Gastroesophageal sphincter (tissue), 3 donors: ENCODE data around the gene TOR1AIP1.
A peak's percentile ranks its signal among the peaks of the same experiment; 100 is the strongest.

Experiments
- EP300 ChIP-seq: sonication (generic); formaldehyde crosslinking; IDR thresholded peaks from one replicate; pipeline ENCODE4 v1.6.1; 2017; ENCODE audit warnings: antibody characterized with exemption, mild to moderate bottlenecking
- POLR2A ChIP-seq, 2 donors: fragments of 450-650 bp; IDR thresholded peaks; one replicate each; pipeline ENCODE4 v1.6.1; 2017; ENCODE audit warnings: antibody characterized with exemption in 2 of 2, mild to moderate bottlenecking in 2 of 2, moderate library complexity in 1 of 2
- TF ChIP-seq, protein P1 (sequence below), 4 experiments: fragments of 200-600 bp in 2 of 4; fragments of 450-650 bp in 2 of 4; sonication (generic) in 1 of 4; IDR thresholded peaks; one replicate each; pipeline ENCODE4 v1.5.1; 2017 to 2019; ENCODE audit warnings: antibody characterized with exemption in 4 of 4, mild to moderate bottlenecking in 2 of 4, moderate library complexity in 2 of 4

DNA sequence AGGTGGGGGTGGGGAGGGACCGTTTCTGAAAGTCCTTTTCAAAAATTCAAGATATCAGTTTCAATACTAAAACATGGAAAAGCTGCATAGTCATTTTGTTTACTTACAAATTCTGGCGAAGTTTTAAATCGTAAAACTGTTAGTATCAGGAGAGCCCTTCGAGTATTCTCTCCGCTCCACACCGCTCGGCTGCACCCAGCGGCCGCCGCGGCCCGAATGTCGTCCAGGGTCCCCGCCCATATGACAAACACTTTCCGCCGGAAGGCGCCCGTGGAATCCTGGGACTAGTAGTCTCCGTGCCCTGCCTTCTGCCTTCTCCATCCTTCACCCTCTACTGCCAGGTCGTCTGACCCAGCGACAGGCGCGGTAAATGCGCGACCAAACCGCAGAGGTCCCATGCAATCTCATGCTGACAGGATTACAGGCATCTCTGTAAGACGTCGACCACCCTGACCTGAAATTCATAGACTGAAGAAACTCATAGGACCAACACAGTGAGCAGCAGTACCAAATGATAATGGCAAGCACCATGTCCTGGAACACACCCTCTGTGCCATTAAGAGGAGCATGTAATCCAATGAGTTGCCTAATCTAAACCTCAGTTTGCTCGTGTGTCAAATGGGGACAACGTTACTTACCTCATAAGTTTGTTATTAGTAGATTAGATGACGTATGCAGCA lies 4.4 kb upstream of the TOR1AIP1 start, which contains the start of gene TOR1AIP2:
- TF ChIP-seq, protein P1, sequence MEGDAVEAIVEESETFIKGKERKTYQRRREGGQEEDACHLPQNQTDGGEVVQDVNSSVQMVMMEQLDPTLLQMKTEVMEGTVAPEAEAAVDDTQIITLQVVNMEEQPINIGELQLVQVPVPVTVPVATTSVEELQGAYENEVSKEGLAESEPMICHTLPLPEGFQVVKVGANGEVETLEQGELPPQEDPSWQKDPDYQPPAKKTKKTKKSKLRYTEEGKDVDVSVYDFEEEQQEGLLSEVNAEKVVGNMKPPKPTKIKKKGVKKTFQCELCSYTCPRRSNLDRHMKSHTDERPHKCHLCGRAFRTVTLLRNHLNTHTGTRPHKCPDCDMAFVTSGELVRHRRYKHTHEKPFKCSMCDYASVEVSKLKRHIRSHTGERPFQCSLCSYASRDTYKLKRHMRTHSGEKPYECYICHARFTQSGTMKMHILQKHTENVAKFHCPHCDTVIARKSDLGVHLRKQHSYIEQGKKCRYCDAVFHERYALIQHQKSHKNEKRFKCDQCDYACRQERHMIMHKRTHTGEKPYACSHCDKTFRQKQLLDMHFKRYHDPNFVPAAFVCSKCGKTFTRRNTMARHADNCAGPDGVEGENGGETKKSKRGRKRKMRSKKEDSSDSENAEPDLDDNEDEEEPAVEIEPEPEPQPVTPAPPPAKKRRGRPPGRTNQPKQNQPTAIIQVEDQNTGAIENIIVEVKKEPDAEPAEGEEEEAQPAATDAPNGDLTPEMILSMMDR (IDR thresholded peaks at IDR 0.05) = peak in 3 of 4 experiments; percentile 13 to 28 (median 20)
- TF ChIP-seq EP300 = no peak
- peak; percentile 92 to 95 for TF ChIP-seq POLR2A (IDR thresholded peaks at IDR 0.05)
